Measurements from ENCODE around the gene LGI2.

GRCh38 chr4:25030277-25031076, at the start of gene LGI2:
- TF ChIP-seq, protein P1, sequence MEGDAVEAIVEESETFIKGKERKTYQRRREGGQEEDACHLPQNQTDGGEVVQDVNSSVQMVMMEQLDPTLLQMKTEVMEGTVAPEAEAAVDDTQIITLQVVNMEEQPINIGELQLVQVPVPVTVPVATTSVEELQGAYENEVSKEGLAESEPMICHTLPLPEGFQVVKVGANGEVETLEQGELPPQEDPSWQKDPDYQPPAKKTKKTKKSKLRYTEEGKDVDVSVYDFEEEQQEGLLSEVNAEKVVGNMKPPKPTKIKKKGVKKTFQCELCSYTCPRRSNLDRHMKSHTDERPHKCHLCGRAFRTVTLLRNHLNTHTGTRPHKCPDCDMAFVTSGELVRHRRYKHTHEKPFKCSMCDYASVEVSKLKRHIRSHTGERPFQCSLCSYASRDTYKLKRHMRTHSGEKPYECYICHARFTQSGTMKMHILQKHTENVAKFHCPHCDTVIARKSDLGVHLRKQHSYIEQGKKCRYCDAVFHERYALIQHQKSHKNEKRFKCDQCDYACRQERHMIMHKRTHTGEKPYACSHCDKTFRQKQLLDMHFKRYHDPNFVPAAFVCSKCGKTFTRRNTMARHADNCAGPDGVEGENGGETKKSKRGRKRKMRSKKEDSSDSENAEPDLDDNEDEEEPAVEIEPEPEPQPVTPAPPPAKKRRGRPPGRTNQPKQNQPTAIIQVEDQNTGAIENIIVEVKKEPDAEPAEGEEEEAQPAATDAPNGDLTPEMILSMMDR (IDR thresholded peaks at IDR 0.05): no peak
- TF ChIP-seq EP300 (IDR thresholded peaks at IDR 0.05; ENCODE audit: borderline replicate concordance in 1 of 2, low read depth in 1 of 2, low read length in 1 of 2) (no peak), CHD2 (IDR thresholded peaks at IDR 0.05; ENCODE audit: low read length, partially characterized antibody) (no peak), GATA2 (CRISPR knock-in tag; IDR thresholded peaks at IDR 0.05) (no peak), MAX (IDR thresholded peaks at IDR 0.05; ENCODE audit: low read depth) (no peak), POLR2AphosphoS5 (IDR thresholded peaks at IDR 0.05; ENCODE audit: low read depth, low read length) (no peak), NFIC (IDR thresholded peaks at IDR 0.05; ENCODE audit: borderline replicate concordance) (no peak), YY1 (IDR thresholded peaks at IDR 0.05; ENCODE audit: low read depth) (no peak), ELF1 (IDR thresholded peaks at IDR 0.05) (no peak), RAD21 (IDR thresholded peaks at IDR 0.05; ENCODE audit: low read length) (no peak), NRF1 (IDR thresholded peaks at IDR 0.05; ENCODE audit: low read depth, low read length) (no peak), FOXJ3 (CRISPR knock-in tag; IDR thresholded peaks at IDR 0.05) (no peak), TAF1 (IDR thresholded peaks at IDR 0.05; ENCODE audit: borderline replicate concordance, low read depth, low read length) (no peak)

Data from SK-N-SH (cell line).